Stimulated activated CD8-positive, alpha-beta memory T cell treated with anti-CD3 and anti-CD28 coated beads, Interleukin-7, amount 100 ng/mL, for 48 hours (primary cell): ENCODE measurements around the gene TBC1D24.

Experiments
- DNase-seq, 2 donors: peaks; one replicate each; pipeline ENCODE4 v3.0.0-alpha.2; 2020; ENCODE audit warnings: low read depth in 1 of 2; ENCODE audit errors: extremely low read depth in 1 of 2

The TBC1D24 gene

DNA sequence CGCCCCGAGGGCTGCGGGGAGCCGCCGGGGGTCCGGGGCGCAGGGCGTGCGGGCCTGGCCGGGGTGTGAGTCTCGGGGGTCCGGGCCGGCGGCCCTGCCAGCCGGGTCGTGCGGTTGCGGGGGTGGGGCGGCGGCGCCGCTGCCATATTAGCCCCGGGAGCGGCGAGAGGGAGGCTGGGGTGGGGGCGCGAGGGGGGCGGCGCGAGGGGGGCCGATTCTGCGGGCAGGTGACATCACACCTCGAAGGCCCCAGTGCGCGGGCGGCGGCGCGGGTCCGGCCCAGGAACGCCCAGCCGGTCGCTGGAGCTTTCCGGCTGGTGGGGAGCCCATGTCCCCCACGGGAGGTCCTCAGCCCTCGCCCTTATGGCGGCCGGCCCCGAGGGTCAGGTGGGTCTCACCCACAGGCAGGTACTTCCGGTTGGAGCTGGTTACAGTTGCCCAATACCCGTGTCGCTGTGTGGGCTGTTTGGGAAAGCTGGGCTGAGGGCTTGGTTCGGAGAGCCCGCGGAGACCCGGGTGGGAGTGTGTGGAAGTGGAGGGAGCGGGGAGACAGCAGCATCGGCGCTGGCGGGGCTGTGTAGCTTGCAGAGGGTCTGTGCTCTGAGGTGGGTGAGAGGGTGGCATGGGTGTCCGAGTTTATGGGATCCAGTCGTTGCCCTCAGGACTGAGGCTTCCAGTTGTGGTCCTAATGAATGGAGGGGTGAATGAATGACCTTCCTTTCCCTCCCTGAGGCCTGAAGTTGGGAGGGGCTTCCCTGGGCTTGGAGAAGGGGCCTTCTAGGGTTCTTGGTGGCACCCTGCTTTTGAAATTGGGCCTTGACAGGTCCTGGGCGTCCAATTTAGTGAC lies 39.6 kb downstream of the TBC1D24 start:
- no peak for DNase-seq

DNA sequence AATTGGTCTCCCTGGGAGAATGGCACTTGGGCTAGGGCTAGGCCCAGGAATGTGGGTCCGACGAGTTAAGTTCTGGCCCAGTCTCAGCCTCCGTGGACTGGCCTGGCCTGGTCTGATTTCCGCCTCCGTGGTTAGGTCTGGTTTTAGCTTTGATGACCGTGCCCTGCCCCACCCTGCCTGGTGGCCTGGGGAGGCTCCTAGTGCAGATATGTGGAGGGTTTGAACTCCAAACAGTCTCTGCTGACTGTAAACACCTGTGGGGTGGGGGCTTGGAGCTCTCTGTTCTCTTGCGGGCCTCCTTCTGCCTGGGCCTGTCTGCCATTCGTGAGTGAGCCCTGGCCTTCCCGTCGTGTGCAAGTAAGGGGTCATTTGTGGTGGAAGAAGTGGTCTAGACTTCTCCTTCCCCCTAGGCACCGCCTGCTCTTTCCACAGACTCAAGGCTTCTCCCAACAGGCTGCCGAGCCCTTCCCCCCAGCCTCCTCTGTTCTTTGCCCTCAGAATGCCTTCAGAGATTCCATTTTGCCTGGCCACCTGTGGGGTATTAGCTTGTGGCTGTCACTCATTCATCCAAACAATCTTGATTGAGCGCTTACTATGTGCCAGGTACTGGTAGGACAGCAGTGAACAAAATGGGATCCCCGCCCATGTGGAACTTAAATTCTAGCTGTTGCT lies 40.4 kb downstream of the TBC1D24 start:
- DNase-seq: no peak

DNA sequence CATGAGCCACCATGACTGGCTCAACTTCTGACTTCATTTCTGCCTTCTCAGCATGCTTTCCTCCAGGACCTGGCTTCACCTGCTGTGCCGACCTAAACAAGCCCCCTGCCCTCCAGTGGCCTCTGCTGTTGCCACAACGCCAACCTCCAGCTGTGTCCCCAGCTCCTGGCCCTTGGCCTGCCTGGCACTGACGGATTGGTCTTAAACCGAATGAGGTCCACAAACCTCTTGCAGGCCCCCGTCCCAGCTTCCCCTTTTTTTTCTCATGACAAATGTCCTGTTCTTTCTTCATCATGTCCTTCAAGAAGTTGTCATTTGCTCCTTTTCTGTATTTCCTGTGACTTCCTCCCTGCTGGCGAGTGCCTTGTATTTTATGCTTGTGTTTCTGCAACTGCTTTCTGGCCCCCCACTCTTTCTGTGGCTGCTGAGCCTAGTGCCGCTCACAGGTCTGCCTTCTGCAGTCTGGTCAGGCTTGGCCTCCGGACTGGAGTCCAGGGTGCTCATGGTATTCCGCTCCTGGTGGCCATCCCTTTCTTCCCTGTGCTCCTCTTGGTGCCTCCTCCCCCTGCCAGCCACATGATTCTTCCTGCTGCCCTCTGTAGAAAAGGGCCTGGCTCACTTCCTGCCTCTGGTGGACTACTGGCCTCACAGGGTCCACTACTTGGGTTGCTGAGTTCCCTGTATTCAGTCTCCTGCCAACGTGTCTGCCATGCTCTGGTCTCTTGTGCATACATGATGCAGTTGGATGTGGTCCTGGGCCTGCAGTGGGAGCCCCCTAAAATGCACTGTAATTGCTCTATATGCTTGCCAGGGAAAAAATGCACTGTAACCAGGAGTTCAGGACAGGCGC lies 41.7 kb downstream of the TBC1D24 start:
- no peak for DNase-seq

DNA sequence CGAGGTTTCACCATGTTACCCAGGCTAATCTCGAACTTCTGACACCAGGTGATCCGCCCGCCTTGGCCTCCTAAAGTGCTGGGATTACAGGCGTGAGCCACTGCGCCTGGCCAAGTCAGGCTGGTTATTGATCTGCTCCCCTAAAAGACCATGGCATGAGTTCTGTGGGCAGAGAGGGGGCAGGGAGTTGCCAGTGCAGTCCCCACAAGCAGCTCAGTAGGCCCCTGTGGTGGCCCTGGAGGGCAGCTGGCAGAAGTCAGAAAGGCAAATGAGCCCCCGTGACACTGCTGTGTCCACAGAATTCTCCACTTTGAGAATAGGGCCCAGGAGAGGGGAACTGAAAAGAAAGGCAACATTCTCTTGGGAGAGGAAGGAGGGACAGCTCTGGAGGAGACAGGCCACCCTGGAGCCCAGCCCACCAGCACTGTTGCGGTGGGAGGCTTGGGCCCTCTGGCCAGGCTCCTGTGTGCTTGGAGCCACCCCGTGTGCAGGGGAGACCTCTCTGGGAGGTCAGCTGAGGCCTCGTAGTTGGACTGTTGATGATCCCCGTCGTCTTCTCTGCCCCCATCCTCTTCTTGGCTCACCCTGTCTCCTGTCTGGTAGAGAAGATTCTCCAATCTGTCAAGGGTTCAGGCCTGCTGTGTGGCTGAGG lies 43.2 kb downstream of the TBC1D24 start:
- DNase-seq: no peak

DNA sequence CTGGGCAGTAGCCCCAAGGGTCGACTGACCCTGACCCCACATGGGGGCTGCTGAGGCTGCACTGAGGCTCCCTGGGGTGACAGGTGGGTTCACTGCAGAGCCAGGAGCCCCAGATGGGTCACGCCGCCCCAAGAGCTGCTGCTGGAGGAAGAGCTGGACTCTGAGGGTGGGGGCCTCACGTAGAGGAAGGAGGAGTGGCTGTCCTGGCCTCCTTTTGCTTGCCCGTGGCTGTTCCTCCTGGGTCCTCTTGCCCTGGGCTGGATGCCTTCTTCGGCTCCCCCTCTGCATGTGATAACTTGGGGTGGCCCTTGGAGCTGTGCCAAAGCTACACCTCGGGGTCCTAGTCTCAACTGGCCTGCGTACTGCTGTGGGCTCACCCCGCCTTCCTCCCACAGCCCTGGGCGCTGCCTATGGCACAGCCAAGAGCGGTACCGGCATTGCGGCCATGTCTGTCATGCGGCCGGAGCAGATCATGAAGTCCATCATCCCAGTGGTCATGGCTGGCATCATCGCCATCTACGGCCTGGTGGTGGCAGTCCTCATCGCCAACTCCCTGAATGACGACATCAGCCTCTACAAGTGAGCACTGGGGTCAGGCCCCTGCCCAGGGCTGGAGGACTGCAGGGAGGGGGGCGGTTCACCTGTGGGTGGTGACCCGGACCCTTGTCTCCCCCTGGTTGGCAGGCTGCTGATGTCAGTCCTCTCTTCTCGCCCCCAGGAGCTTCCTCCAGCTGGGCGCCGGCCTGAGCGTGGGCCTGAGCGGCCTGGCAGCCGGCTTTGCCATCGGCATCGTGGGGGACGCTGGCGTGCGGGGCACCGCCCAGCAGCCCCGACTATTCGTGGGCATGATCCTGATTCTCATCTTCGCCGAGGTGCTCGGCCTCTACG lies 44.1 kb downstream of the TBC1D24 start:
- no peak for DNase-seq

DNA sequence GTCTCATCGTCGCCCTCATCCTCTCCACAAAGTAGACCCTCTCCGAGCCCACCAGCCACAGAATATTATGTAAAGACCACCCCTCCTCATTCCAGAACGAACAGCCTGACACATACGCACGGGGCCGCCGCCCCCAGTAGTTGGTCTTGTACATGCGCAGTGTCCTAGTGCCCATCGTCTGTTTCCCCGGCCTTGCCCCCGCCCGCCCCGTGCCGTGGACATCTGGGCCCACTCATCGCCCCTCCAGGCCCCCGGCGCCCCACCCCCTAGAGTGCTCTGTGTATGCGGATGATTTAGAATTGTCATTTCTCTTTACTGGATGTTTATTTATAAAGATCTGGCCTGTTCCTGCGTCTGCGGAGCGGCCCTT lies 44.8 kb downstream of the TBC1D24 start:
- no peak for DNase-seq

DNA sequence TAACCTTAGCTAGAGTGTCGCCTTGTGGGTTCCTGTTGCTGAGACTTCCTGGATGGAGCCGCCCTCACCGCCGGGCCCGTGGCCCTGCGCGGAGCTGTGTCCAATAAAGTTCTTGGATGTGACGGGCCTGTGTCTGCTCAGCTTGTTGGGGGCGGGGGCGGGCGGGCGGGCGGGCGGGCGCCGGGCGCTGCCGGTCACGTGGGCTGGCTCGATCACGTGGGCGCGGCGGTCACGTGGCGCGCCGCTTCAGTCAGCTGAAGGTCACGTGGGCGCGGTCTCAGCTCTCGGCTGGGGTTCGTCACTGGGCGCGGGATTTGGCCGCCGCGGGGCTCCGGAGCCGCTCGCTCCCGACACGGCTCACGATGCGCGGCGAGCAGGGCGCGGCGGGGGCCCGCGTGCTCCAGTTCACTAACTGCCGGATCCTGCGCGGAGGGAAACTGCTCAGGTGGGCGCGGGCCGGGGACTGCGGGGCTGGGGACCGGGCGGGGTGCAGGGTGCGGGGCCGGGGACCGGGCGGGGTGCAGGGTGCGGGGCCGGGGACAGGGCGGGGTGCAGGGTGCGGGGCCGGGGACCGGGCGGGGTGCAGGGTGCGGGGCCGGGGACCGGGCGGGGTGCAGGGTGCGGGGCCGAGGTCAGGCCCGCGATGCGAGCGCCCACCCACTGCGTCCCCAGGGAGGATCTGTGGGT lies 45.3 kb downstream of the TBC1D24 start, which contains the start of gene AMDHD2:
AMDHD2 (plus strand) TSS at position 275 of the 687 bp plus-strand sequence; CDS start at position 363, 88 bp downstream.
- DNase-seq: peak; percentile 72 to 82

DNA sequence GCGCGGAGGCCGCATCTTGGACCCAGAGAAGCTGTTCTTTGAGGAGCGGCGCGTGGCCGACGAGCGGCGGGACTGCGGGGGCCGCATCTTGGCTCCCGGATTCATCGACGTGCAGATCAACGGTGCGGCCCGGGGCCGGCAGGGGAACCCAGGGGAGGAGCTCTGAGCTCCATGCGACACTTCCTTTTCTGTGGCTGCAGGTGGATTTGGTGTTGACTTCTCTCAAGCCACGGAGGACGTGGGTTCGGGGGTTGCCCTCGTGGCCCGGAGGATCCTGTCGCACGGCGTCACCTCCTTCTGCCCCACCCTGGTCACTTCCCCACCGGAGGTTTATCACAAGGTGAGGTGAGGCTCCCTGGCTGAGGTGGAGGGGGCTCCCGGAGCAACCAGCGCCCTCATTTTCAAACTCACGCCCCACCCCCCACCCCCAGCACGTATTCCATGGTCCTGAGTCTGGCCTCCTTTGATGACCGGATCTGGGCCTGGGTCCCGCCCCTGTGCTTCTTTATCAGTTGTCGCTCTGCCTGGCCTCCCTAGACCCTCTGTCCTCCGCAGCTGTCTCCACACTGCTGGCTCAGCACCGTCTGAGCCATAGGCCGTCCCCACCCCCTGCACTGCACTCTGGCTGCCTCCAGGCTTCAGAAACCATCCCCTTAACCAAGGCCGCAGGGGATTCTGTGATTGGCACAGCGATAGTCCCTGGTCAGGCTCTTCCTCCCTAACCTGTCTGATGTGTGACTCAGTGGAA lies 46.0 kb downstream of the TBC1D24 start:
- no peak for DNase-seq

DNA sequence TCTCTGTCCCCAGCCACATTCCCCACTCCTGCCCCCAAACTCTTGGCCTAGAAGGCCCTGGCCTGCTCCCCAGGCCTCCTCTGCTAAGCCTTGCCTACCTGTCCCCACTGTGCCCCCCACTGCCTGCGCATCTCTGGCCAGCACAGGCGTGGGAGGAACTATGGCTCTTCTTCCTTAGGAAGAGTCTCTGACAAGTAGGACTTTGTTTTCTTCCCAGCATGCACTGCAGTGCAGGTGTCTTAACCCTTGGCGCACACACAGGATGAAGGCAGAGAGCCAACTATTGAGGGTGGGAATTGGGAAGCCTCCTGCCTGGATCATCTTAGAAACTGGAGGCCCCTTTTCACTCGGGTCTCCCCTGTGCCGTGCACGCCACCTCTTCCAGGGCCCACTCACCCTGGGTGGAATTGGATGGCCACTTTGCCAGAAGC lies 48.9 kb downstream of the TBC1D24 start:
- no peak for DNase-seq

DNA sequence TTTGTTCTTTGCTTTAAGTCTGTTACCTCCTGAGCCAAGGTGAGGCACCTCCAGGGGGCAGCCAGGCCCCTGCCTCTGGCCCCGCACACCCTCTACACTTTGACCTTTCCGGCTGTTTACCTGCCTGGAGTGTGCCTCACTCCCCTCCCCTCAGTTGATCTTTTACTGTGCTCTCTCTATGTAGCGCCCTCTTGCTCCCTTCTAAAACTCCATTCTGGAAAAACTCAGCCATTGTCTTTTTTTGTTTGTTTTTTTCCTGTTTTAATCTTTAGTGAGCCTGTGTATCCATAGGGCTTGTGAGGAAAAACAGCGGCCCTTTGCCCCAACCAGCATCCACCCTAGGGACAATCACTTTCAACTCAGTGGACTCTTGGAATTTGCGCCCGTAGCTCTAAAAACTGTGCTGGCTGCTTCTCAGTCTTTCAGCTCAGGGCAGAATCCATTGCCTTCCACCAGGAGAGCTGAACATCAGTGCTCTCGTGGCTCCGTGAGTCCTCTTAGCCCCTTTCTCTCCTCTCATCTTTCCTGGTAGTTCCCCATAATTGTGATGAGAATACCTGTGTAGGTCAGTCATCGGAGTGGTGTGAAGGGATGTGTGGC lies 49.5 kb downstream of the TBC1D24 start:
- no peak for DNase-seq

DNA sequence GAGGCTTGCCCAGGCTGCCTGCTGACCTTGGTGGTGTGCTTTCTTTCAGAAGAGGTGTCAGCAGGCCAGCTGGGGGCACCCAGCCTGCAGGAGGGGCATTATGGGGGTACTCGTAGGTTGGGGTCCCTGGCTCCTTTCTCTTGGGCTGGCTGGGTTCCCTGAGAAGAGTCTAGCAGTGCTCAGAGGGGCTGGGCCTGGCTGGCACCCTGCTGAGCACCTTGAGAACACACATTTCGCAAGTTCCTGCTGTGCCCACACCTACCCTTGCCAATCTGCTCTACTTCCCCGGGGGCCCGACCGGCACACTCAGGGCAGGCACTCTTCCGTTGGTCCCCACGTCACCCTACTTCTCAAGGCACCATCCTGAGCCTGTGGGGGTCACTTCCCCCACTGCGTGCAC lies 51.2 kb downstream of the TBC1D24 start:
- no peak for DNase-seq

DNA sequence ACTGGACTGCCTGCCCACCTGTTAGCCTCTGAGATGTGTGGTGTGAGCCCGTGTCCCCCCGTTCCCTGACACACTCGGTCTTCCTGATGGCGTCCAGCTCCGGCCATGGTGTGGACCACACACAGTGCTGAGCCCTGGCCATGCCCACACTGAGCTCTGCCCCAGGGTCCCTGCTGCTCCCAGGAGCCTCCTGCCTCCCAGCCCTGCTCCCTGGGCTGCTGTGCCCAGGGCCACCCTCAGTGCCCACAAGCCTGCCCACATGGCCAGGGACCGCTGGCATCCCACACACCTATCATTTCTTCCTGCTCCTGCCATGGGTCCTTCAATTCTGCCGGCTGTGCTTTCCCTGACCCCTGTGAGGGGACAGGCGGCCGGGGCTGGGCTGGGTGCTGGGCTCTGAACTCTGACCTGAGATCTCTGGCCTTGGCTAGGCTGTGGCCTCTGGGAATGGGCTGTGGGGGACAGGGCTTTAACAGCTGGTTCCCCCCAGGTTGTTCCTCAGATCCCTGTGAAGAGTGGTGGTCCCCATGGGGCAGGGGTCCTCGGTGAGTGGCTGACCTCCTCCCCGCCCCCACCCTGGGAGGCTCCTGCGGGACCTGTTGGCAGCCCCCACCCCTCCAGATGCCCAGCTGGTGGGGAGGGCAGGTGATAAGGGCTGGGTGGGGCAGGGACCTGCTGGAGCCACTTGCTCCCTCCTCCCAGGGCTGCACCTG lies 52.3 kb downstream of the TBC1D24 start:
- DNase-seq: no peak

DNA sequence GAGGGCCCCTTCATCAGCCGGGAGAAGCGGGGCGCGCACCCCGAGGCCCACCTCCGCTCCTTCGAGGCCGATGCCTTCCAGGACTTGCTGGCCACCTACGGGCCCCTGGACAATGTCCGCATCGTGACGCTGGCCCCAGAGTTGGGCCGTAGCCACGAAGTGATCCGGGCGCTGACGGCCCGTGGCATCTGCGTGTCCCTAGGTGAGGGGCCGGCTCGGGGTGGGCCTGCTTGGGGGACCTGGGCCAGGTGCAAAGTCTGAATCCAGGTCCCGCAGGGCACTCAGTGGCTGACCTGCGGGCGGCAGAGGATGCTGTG lies 52.8 kb downstream of the TBC1D24 start:
- no peak for DNase-seq

DNA sequence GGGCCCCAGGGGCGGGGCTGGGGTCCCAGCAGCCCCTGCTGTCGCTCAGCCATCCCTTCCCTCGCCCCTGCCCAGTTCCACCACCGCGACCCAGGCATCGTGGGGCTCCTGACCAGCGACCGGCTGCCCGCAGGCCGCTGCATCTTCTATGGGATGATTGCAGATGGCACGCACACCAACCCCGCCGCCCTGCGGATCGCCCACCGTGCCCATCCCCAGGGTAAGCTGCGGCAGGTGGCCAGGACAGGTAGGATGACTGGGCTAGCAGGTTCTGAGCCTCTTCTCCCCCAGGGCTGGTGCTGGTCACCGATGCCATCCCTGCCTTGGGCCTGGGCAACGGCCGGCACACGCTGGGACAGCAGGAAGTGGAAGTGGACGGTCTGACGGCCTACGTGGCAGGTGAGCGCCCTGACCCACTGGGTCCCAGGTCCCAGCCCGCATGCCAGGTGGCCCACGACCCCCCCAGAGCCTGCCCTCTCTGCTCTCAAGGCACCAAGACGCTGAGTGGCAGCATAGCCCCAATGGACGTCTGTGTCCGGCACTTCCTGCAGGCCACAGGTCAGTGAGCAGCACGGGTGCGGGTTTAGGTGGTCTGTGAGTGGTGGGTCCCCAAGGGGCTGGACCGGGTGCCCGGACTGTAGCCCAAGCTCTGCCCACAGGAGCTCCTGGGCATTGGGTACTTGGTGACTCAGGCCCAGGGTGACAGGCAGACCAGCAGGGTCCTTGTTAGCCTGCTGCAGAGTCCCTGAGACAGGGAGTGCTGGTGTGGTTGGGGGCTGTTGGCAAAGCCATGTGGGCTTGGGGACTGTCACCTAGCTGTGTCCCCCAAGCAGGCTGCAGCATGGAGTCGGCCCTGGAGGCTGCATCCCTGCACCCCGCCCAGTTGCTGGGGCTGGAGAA lies 53.5 kb downstream of the TBC1D24 start:
- DNase-seq: no peak

DNA sequence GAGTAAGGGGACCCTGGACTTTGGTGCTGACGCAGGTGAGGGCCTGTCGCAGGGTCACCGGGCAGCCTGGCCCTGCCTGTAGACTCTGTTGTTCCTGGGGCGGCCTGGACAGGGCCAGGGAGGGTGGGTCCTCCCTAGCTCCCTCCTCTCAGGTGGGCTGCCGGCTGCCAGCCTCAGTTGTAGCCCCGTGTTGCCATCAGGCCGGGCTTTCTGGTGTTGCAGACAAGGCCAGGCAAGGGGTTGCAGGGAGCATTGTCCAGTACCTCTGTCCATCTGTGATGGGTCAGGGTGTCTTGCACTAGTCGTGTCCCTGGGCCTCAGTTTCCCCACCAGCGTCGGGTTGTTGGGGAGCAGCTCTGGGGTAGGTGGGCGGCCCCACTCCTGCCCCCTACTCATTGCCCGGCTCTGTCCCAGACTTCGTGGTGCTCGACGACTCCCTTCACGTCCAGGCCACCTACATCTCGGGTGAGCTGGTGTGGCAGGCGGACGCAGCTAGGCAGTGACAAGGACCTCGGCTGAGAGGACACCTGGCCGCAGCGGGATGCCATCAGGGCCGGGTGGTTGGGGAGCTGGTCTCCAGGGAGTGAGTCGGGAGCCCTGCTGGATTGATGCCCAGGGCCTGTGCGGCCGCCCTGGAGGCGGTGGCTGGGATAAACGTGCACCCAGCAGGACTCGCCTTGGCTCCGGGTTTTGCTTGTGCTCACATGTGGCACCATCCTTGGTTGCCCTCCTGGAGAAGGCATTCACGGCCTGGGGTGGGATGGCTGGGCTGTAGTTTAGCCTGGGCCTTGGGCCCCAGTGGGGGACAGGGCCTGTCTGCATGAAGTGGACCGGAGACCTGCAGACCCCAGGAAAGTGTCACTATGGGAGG lies 54.4 kb downstream of the TBC1D24 start:
- no peak for DNase-seq
